GM18505 (cell line): ENCODE results near the gene IFI30.
A peak's percentile ranks its signal among the peaks of the same experiment; 100 is the strongest.

Source experiments
- ATAC-seq: cut with Tn5 transposase; IDR thresholded peaks from one replicate; pipeline ENCODE4 v1.9.1; 2021; ENCODE audit not compliant: unreplicated experiment
- POLR2A ChIP-seq: IDR thresholded peaks from 4 replicates; pipeline ENCODE4 v1.6.1; 2011; ENCODE audit warnings: borderline replicate concordance; ENCODE audit not compliant: insufficient read depth, insufficient read length; ENCODE audit errors: extremely low read depth

Gene IFI30

GRCh38 chr19:18193388-18194180 lies 20.0 kb downstream of the IFI30 start:
- TF ChIP-seq POLR2A: no peak
- ATAC-seq: no peak

GRCh38 chr19:18194181-18194530 lies 20.5 kb downstream of the IFI30 start:
- no peak for TF ChIP-seq POLR2A
- ATAC-seq: no peak

- TF ChIP-seq POLR2A: no peak
Measured at GRCh38 chr19:18194554-18195238, 21.1 kb downstream of the IFI30 start.

GRCh38 chr19:18196511-18196845 lies 22.9 kb downstream of the IFI30 start:
- no peak for ATAC-seq
- TF ChIP-seq POLR2A: no peak

More at GRCh38 chr19:18194554-18195238, 21.1 kb downstream of the IFI30 start:
- ATAC-seq: no peak

- no peak for ATAC-seq
- TF ChIP-seq POLR2A: no peak
Measured at GRCh38 chr19:18197306-18197705, 23.7 kb downstream of the IFI30 start.

- ATAC-seq: no peak
- TF ChIP-seq POLR2A: no peak
Measured at GRCh38 chr19:18197941-18198340, 24.3 kb downstream of the IFI30 start.

- no peak for ATAC-seq
- TF ChIP-seq POLR2A: no peak
Measured at GRCh38 chr19:18198374-18198773, 24.8 kb downstream of the IFI30 start.

GRCh38 chr19:18202397-18202777 lies 28.8 kb downstream of the IFI30 start:
- TF ChIP-seq POLR2A: no peak
- no peak for ATAC-seq

- no peak for TF ChIP-seq POLR2A
- ATAC-seq: no peak
Measured at GRCh38 chr19:18202778-18203407, 29.3 kb downstream of the IFI30 start.

GRCh38 chr19:18203408-18203862 lies 29.8 kb downstream of the IFI30 start:
- no peak for TF ChIP-seq POLR2A
- ATAC-seq: no peak

- TF ChIP-seq POLR2A: no peak
- peak; percentile 88 for ATAC-seq
Measured at GRCh38 chr19:18203863-18204393, 30.3 kb downstream of the IFI30 start, which contains the start of gene RAB3A. RAB3A (minus strand) TSS chr19:18204042; CDS start chr19:18202740, 1,302 bp downstream.

GRCh38 chr19:18204394-18205199 lies 31.0 kb downstream of the IFI30 start:
- peak; percentile 15 for ATAC-seq
- peak; percentile 20 for TF ChIP-seq POLR2A
